Glutamatergic neuron (in vitro differentiated cells): ENCODE data around the gene CES4A. TPM values are rescaled to one million over a fixed set of nuclear protein-coding genes. Genes with fewer than 3 reads are reported as not detected.
"Not testable (repeated sequence)": the region's sequence is repeated elsewhere in the genome, so short reads cannot be mapped to it uniquely, and the experiment has no call there.

Experiments
- DNase-seq: peaks from one replicate; pipeline ENCODE4 v3.0.0; 2022
- H3K27ac Mint-ChIP-seq: one replicate; pipeline ENCODE4 v1.8.0; 2020; ENCODE audit warnings: mild to moderate bottlenecking, mixed read lengths, inconsistent platforms; ENCODE audit not compliant: unreplicated experiment
- H3K27me3 Mint-ChIP-seq: one replicate; pipeline ENCODE4 v1.8.0; 2020; ENCODE audit warnings: mild to moderate bottlenecking, moderate library complexity, mixed read lengths, inconsistent platforms; ENCODE audit not compliant: unreplicated experiment
- H3K36me3 Mint-ChIP-seq: one replicate; pipeline ENCODE4 v1.8.0; 2020; ENCODE audit warnings: mild to moderate bottlenecking, mixed read lengths, inconsistent platforms; ENCODE audit not compliant: unreplicated experiment
- H3K4me1 Mint-ChIP-seq: one replicate; pipeline ENCODE4 v1.8.0; 2020; ENCODE audit warnings: mild to moderate bottlenecking, low read depth, mixed read lengths, inconsistent platforms; ENCODE audit not compliant: unreplicated experiment
- H3K4me3 Mint-ChIP-seq: one replicate; pipeline ENCODE4 v1.8.0; 2020; ENCODE audit warnings: mild to moderate bottlenecking, mixed read lengths, inconsistent platforms; ENCODE audit not compliant: unreplicated experiment
- H3K9me3 Mint-ChIP-seq: one replicate; pipeline ENCODE4 v1.8.0; 2020; ENCODE audit warnings: mild to moderate bottlenecking, moderate library complexity, mixed read lengths, inconsistent platforms; ENCODE audit not compliant: unreplicated experiment
- CTCF ChIP-seq: fragments of 200-600 bp; sonication (generic); IDR thresholded peaks from one replicate; pipeline ENCODE4 v1.5.0; 2021; ENCODE audit not compliant: partially characterized antibody, unreplicated experiment
- total RNA-seq: library from RNA; stranded (reverse); fragmentation: NEBNext Ultra II Directional; extraction: Animal tissue kit (Norgen Biotek cat#: 25700); gene quantifications from one replicate; pipeline ENCODE4 v1.2.1, GENCODE V29; 2021; ENCODE audit not compliant: unreplicated experiment

Gene CES4A
- total RNA-seq, 1 donor from 2014 or later, result 3.6 TPM

- no peak for TF ChIP-seq CTCF
- no peak for DNase-seq
- Mint-ChIP-seq H3K27ac (no peak overlapping the region), H3K9me3 (peaks cover 6% of the 10 kb centered on the region), H3K4me3 (no peak overlapping the region), H3K4me1 (peaks cover 11% of the 10 kb centered on the region), H3K27me3 (peaks cover 6% of the 10 kb centered on the region), H3K36me3 (no peaks in the 10 kb centered on the region)
These were observed 37.2 kb upstream of the CES4A start for GRCh38 chr16:66950971-66951790.

GRCh38 chr16:66952430-66953110 lies 35.8 kb upstream of the CES4A start:
- H3K4me1 Mint-ChIP-seq, result peaks cover 8% of the 10 kb centered on the region
- no peak overlapping the region for H3K27ac Mint-ChIP-seq
- DNase-seq, result no peak
- TF ChIP-seq CTCF, result no peak
- no peak overlapping the region for H3K4me3 Mint-ChIP-seq
- H3K36me3 Mint-ChIP-seq, result no peaks in the 10 kb centered on the region
- H3K9me3 Mint-ChIP-seq, result peaks cover 7% of the 10 kb centered on the region
- peaks cover 3% of the 10 kb centered on the region for H3K27me3 Mint-ChIP-seq

DNA sequence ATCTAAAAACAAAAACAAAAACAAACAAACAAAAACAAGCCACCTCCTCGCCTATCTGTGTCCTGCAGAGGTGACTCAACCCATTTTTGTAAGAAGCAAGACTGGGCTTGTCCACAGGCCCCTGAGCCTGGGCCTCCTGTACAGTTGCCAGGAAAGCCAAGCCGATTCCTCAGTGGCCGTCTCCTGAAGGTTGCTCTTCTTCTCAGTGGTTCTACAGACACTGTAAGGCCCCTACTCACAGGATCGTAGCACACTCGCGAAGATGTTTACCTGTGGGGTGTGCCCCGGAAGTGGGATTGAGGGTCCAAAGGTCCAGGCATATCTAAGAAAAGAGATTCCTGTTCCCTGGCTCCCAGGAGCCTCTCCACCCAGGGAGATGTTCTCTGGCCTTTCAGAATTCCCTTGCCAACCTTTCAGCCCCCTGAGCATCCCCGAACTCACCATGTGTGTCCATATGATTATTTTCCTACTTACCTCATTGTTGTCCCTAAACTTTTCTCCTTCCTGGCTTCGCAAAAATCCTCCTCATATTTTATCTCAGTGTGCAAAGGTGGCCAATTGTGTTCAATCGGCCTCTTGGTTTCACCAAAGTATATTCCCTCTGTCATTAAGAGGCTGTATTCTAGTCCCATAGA lies 34.8 kb upstream of the CES4A start:
- Mint-ChIP-seq H3K36me3 (no peaks in the 10 kb centered on the region), H3K9me3 (peaks cover 7% of the 10 kb centered on the region), H3K4me3 (no peak overlapping the region), H3K27ac (no peak overlapping the region), H3K27me3 (peaks cover 2% of the 10 kb centered on the region), H3K4me1 (peaks cover 5% of the 10 kb centered on the region)
- TF ChIP-seq CTCF, result no peak
- no peak for DNase-seq

DNA sequence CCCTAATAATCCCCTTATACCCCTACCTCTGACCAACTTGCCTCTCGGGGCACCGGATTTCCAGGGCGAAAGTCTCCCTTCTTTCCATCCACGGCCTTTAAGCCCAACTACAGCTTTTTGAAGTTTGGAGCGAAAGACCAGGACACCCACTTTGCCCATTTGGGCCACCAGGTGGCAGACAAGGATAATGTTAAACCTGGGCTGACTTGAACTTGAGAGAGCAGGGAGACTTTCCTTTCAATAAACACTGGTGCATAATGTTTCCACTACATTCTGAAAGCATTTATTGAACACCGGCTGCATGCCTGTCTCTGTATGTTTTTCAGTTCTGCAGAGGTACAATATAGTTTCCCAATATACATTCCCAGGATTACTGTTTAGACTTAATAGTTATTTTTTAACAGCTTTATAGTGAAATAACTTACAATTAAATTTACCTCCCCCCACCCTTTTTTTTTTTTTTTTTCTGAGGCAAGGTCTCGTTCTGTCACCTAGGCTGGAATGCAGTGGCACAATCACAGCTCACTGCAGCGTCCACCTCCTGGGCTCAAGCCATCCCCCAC lies 34.2 kb upstream of the CES4A start:
- peak; percentile 84 for TF ChIP-seq CTCF
- no peaks in the 10 kb centered on the region for H3K36me3 Mint-ChIP-seq
- peaks cover 2% of the 10 kb centered on the region for H3K27me3 Mint-ChIP-seq
- H3K4me1 Mint-ChIP-seq, result peaks cover 5% of the 10 kb centered on the region
- peaks cover 7% of the 10 kb centered on the region for H3K9me3 Mint-ChIP-seq
- H3K27ac Mint-ChIP-seq, result no peak overlapping the region
- H3K4me3 Mint-ChIP-seq, result no peak overlapping the region
- DNase-seq, result peak; percentile 83

GRCh38 chr16:66955363-66956153 lies 32.8 kb upstream of the CES4A start:
- H3K36me3 Mint-ChIP-seq, H3K27ac Mint-ChIP-seq, H3K27me3 Mint-ChIP-seq, DNase-seq, H3K4me3 Mint-ChIP-seq, H3K9me3 Mint-ChIP-seq, H3K4me1 Mint-ChIP-seq: not testable (repeated sequence)

GRCh38 chr16:66956154-66956457 lies 32.3 kb upstream of the CES4A start:
- not testable (repeated sequence) for H3K9me3 Mint-ChIP-seq, H3K27ac Mint-ChIP-seq, H3K36me3 Mint-ChIP-seq, H3K4me3 Mint-ChIP-seq, H3K27me3 Mint-ChIP-seq, DNase-seq, H3K4me1 Mint-ChIP-seq
